Measurements from ENCODE around the gene CMIP.

GRCh38 chr16:81523387-81524115 is 78.9 kb downstream of the CMIP start:
- TF ChIP-seq CTCF (conservative IDR thresholded peaks at IDR 0.05; ENCODE audit: low read depth, low read length) (no peak), EZH2phosphoT487 (IDR thresholded peaks at IDR 0.05; ENCODE audit: borderline replicate concordance, low read length) (no peak)
